ENCODE results near the gene BEX3. TPM values are rescaled to one million over a fixed set of nuclear protein-coding genes. Genes with fewer than 3 reads are reported as not detected.
"Not testable (repeated sequence)": the region's sequence is repeated elsewhere in the genome, so short reads cannot be mapped to it uniquely, and the experiment has no call there.

BEX3 gene
- 226 and 238 TPM in 2 replicates for total RNA-seq (2014; rRNA removed; shearing (Covaris generic))

- H3K36me3 ChIP-seq = peaks cover 6% of the 10 kb centered on the region; the same call in 1 of the 2 replicates
- DNase-seq = peak; percentile 61 to 68
- no peaks in the 10 kb centered on the region for H3K27me3 ChIP-seq
- H3K4me3 ChIP-seq = peak within 1 kb of the TSS; percentile 90
- peak within 1 kb of the TSS; percentile 81 for H3K27ac ChIP-seq
- H3K4me1 ChIP-seq = no peaks in the 10 kb centered on the region
- H3K9me3 ChIP-seq (replicated peaks) = no peaks in the 10 kb centered on the region
Observed at GRCh38 chrX:103376118-103376978, at the start of gene BEX3. Gene BEX3, plus strand, starts transcription at chrX:103376538. Its CDS starts 984 bp downstream, at chrX:103377522.

DNA sequence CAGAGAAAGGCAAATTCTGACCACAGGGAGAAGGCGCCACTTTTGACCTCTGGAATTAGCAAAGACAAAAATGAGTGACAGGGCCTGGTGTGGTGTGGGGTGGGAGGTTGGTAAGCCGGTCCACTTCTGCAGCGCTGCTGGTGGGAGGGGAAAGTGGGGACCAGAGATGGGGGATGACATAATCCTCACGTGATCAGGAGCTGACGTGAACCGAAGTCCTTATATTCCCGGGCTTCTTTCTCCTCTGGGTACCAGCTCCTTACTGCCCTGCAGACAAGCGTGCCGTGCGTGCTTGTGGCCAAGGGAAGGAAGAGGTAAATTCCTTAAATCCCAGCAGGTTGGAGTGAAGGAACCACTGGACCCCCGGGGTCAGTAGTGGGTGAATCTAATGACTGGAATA is 46.3 kb upstream of the BEX3 start, which contains the start of gene TCEAL7:
TSS of gene TCEAL7 (plus strand) at position 249 of the 400 bp plus-strand sequence. CDS start 1,165 bp downstream, outside the sequence.
- peak; percentile 90 to 92 for DNase-seq
- Histone ChIP-seq H3K4me3 (peak within 1 kb of the TSS; percentile 60), H3K9me3 (replicated peaks) (no peaks in the 10 kb centered on the region), H3K27ac (peak within 1 kb of the TSS; percentile 41), H3K4me1 (peaks cover 8% of the 10 kb centered on the region), H3K36me3 (no peaks in the 10 kb centered on the region), H3K27me3 (no peaks in the 10 kb centered on the region)

DNA sequence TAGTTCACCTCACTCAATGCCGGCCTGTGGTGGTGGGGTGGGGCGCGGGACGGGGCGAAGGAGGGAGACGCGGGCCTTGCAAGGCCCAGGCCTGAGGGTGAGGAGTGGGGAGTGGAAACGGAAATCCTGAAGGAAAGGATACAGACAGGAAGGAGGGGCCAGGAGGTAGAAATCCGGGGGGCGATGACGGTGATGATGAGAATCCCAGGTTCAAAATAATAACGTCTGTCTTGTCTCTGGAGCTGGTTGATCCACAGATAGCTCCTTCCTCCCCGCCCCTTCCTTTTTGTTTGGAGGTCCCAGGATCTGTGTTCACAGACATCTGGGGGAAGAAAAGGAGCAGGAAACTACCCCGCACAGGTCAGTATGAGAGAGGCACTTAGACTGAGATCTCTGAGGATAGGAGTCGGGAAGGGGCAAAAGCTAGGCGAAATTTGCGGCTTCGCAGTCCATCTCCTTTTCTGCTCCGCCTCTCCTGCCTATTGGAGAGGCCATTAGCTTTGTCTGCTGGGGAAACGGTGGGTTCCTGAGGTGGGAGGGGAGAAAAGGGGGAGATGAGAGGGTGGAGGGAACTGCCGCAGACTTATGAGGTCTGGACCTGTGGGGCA is 45.6 kb upstream of the BEX3 start:
- Histone ChIP-seq H3K4me1 (peaks cover 8% of the 10 kb centered on the region), H3K27ac (peak overlapping the region; percentile 41; the same call in 1 of the 2 replicates)
- DNase-seq = no peak

GRCh38 chrX:103338663-103339062 is 37.7 kb upstream of the BEX3 start:
- no peak overlapping the region for H3K27ac ChIP-seq
- no peak overlapping the region for H3K4me3 ChIP-seq
- no peaks in the 10 kb centered on the region for H3K27me3 ChIP-seq
- no peaks in the 10 kb centered on the region for H3K4me1 ChIP-seq
- DNase-seq = no peak
- no peaks in the 10 kb centered on the region for H3K9me3 ChIP-seq (replicated peaks)
- H3K36me3 ChIP-seq = no peaks in the 10 kb centered on the region

More for the DNA sequence above, 45.6 kb upstream of the BEX3 start:
- Histone ChIP-seq H3K4me3 (peak overlapping the region; percentile 60), H3K36me3 (no peaks in the 10 kb centered on the region), H3K27me3 (no peaks in the 10 kb centered on the region), H3K9me3 (replicated peaks) (no peaks in the 10 kb centered on the region)

DNA sequence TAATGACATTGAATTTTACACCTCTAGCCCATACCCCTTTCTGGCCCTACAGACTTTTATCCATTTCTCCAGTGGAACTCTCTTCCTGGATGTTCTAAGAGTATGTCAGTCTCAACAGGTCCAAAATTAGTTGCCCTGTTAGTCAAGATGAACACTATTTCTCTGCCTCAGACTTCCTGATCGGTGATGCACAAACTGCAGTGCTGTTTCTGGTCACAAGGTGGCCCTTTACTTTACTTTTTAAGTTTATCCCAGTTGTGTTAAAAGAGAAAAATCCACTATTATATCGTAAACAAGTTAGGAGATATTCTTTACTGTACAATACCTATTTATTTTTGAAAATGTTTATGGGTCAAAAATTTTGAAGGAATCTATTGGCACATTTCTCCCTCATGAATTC is 33.2 kb upstream of the BEX3 start:
- Histone ChIP-seq H3K4me1 (no peaks in the 10 kb centered on the region), H3K27me3 (no peaks in the 10 kb centered on the region), H3K4me3 (no peak overlapping the region), H3K27ac (no peak overlapping the region), H3K36me3 (no peaks in the 10 kb centered on the region), H3K9me3 (replicated peaks) (no peaks in the 10 kb centered on the region)
- DNase-seq = peak in 1 of 2 experiments; percentile 47

DNA sequence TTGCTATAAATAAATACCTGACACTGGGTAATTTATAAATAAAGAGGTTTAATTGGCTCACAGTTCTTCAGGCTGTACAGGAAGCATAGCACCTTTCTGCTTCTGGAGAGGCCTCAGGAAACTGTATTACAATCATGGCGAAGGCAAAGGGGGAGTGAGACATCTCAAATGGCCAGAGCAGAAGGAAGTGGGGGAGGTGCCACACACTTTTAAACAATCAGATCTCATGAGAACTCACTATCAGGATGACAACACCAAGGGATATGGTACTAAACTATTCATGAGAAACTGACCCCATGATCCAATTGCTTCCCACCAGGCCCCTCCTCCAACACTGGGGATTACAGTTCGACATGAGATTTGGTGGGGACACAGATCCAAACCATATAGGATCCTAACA is 31.7 kb upstream of the BEX3 start:
- Histone ChIP-seq H3K9me3 (replicated peaks) (no peaks in the 10 kb centered on the region), H3K4me3 (no peak overlapping the region), H3K36me3 (no peaks in the 10 kb centered on the region), H3K4me1 (no peaks in the 10 kb centered on the region), H3K27me3 (no peaks in the 10 kb centered on the region), H3K27ac (no peak overlapping the region)
- DNase-seq = no peak

GRCh38 chrX:103347682-103348397 is 28.5 kb upstream of the BEX3 start:
- DNase-seq = no peak
- Histone ChIP-seq H3K4me1 (no peaks in the 10 kb centered on the region), H3K9me3 (replicated peaks) (no peaks in the 10 kb centered on the region), H3K27ac (no peak overlapping the region), H3K27me3 (no peaks in the 10 kb centered on the region), H3K36me3 (no peaks in the 10 kb centered on the region), H3K4me3 (no peak overlapping the region)

- peak within 1 kb of the TSS; percentile 93 for H3K27ac ChIP-seq
- peaks cover 10% of the 10 kb centered on the region for H3K36me3 ChIP-seq
- no peaks in the 10 kb centered on the region for H3K9me3 ChIP-seq (replicated peaks)
- H3K27me3 ChIP-seq = no peaks in the 10 kb centered on the region
- DNase-seq = peak; percentile 87 to 91
- peaks cover 2% of the 10 kb centered on the region for H3K4me1 ChIP-seq
- peak within 1 kb of the TSS; percentile 76 for H3K4me3 ChIP-seq
Observed at GRCh38 chrX:103356130-103356798, 20.1 kb upstream of the BEX3 start, which contains the start of gene TCEAL9. Gene TCEAL9, plus strand, starts transcription at chrX:103356506. Its CDS starts 1,179 bp downstream, at chrX:103357685.

GRCh38 chrX:103356858-103357257 is 19.5 kb upstream of the BEX3 start:
- H3K4me1 ChIP-seq = peaks cover 8% of the 10 kb centered on the region
- peak in 1 of 2 experiments; percentile 25 for DNase-seq
- peaks cover 10% of the 10 kb centered on the region for H3K36me3 ChIP-seq
- H3K27me3 ChIP-seq = no peaks in the 10 kb centered on the region
- H3K27ac ChIP-seq = peak overlapping the region; percentile 93
- no peaks in the 10 kb centered on the region for H3K9me3 ChIP-seq (replicated peaks)
- H3K4me3 ChIP-seq = peak overlapping the region; percentile 76

DNA sequence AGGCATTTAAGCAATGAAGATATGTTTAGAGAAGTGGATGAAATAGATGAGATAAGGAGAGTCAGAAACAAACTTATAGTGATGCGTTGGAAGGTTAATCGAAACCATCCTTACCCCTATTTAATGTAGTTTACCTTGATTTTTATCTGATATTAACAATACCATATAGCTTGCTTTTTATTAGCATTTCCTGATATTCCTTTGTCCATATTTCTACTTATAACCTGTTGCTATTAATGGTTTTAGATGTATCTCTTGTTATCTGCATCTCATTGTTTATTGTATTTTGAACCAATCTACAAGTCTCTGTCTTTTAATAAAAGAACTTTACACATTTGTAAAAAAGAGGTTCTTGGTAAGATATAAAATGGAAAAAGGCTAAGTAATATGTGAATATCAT is 18.5 kb upstream of the BEX3 start:
- Histone ChIP-seq H3K9me3 (replicated peaks) (no peaks in the 10 kb centered on the region), H3K4me3 (peak overlapping the region; percentile 76), H3K27me3 (no peaks in the 10 kb centered on the region), H3K36me3 (peaks cover 10% of the 10 kb centered on the region), H3K4me1 (peaks cover 18% of the 10 kb centered on the region), H3K27ac (no peak overlapping the region)
- no peak for DNase-seq

DNA sequence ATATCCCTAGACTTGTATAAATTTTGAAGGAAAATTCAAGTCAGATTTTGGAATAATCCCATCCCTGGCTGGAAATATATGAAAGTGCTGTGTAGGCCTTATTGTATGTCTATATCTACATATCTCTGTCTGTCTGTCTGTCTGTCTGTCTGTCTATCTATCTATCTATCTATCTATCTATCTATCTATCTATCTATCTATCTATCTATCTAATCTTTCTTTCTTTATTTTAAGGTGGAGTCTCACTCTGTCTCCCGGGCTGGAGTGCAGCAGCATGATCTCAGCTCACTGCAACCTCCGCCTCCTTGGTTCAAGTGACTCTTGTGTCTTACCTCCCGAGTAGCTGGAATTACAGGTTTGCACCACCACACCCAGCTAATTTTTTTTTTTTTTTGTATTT is 16.7 kb upstream of the BEX3 start:
- not testable (repeated sequence) for H3K9me3 ChIP-seq (replicated peaks); H3K27ac ChIP-seq; DNase-seq; H3K4me3 ChIP-seq; H3K36me3 ChIP-seq; H3K27me3 ChIP-seq
- peaks cover 18% of the 10 kb centered on the region for H3K4me1 ChIP-seq

DNA sequence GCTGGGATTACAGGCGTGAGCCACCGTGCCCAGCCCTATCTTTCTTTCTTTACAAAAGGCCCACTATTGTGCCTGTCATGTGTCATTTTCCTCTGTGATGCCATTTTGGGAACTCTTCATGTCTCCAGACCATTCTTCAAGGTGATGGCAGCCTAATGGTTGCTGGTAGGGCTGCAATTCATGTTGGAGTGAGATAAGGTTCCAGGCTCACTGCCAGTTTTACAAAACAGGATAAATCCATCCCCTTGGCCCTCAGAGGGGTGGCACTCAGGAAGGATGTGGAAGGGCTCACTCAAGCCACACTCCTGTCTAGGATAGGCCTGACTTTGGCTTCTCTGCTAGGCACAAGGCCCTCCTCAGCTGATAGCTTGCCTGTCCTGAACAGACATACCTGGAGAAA is 16.2 kb upstream of the BEX3 start:
- no peaks in the 10 kb centered on the region for H3K27me3 ChIP-seq
- no peak overlapping the region for H3K27ac ChIP-seq
- no peak overlapping the region for H3K4me3 ChIP-seq
- peaks cover 18% of the 10 kb centered on the region for H3K4me1 ChIP-seq
- DNase-seq = no peak
- H3K36me3 ChIP-seq = peaks cover 10% of the 10 kb centered on the region
- H3K9me3 ChIP-seq (replicated peaks) = no peaks in the 10 kb centered on the region

GRCh38 chrX:103360916-103361315 is 15.4 kb upstream of the BEX3 start:
- Histone ChIP-seq H3K4me3 (no peak overlapping the region), H3K9me3 (replicated peaks) (no peaks in the 10 kb centered on the region), H3K27me3 (no peaks in the 10 kb centered on the region), H3K4me1 (peaks cover 18% of the 10 kb centered on the region), H3K27ac (no peak overlapping the region), H3K36me3 (peaks cover 10% of the 10 kb centered on the region)
- no peak for DNase-seq

DNA sequence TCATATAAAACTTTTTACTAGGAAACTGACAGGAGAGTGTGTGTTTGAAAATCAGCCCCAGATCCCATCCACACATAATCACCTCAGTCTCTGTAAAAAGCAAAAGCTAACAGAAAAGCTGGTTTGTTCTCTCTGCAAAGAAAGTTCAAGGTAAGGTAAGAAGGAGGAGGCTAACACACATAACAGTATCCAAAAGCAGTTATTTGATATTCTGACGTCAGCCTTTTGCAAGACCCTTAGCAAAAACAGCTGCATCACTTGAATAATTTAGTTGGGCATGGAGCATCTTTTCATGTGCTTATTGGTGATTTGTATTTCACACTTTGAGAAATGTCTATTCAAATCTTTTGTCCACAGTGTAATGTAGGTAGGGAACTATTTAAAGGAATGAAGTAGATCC is 14.5 kb upstream of the BEX3 start:
- peak in 1 of 2 experiments; percentile 48 for DNase-seq
- Histone ChIP-seq H3K9me3 (replicated peaks) (no peaks in the 10 kb centered on the region), H3K27me3 (no peaks in the 10 kb centered on the region), H3K27ac (peak overlapping the region; percentile 63), H3K36me3 (peaks cover 10% of the 10 kb centered on the region), H3K4me3 (no peak overlapping the region), H3K4me1 (peaks cover 18% of the 10 kb centered on the region)

Data from SJCRH30 (cell line).